CD4-positive, CD25-positive, alpha-beta regulatory T cell (primary cell): Measurements from ENCODE around the gene ATP4A. TPM values are rescaled to one million over a fixed set of nuclear protein-coding genes. Genes with fewer than 3 reads are reported as not detected.

ENCODE experiments used
- ATAC-seq, 2 donors: fragments of 150-1000 bp; cut with Tn5 transposase; one replicate each; pipeline ENCODE4 v1.10.0; 2021; ENCODE audit warnings: low read depth in 2 of 2, moderate number of reproducible peaks in 2 of 2, moderate library complexity in 1 of 2
- DNase-seq, 3 donors: peaks; one replicate each; pipeline versions ENCODE4 v3.0.0 to v3.0.0-alpha.2; 2012 to 2022; ENCODE audit warnings: mixed read lengths in 1 of 3
- H3K27ac ChIP-seq: one replicate; pipeline ENCODE4 v1.7.0; 2013; ENCODE audit warnings: mild to moderate bottlenecking, low read length; ENCODE audit not compliant: insufficient read depth, poor library complexity, severe bottlenecking
- H3K27me3 ChIP-seq: one replicate; pipeline ENCODE4 v1.7.0; 2013; ENCODE audit warnings: low read length; ENCODE audit not compliant: control insufficient read depth, insufficient read depth
- H3K36me3 ChIP-seq: one replicate; pipeline ENCODE4 v1.7.0; 2013; ENCODE audit warnings: mild to moderate bottlenecking, low read length, moderate library complexity; ENCODE audit not compliant: control insufficient read depth, insufficient read depth
- H3K4me1 ChIP-seq: 2 replicates; pipeline ENCODE4 v1.7.0; 2013; ENCODE audit warnings: mild to moderate bottlenecking, low read length; ENCODE audit not compliant: insufficient read depth, control insufficient read depth, poor library complexity, severe bottlenecking
- H3K4me3 ChIP-seq: one replicate; pipeline ENCODE4 v1.7.0; 2013; ENCODE audit warnings: low read depth, mild to moderate bottlenecking, low read length, moderate library complexity
- H3K9me3 ChIP-seq, 2 experiments: 1 replicate in 1 of 2; 2 replicates in 1 of 2; pipeline ENCODE4 v1.7.0; 2013; ENCODE audit warnings: low read length in 2 of 2, mild to moderate bottlenecking in 1 of 2, moderate library complexity in 1 of 2; ENCODE audit not compliant: control insufficient read depth in 2 of 2
- H3K27ac Mint-ChIP-seq, 3 donors: one replicate each; pipeline ENCODE4 v1.8.0; 2020 to 2022; ENCODE audit warnings: mild to moderate bottlenecking in 3 of 3, mixed read lengths in 3 of 3, moderate library complexity in 2 of 3
- H3K27me3 Mint-ChIP-seq: one replicate; pipeline ENCODE4 v1.8.0; 2022; ENCODE audit warnings: mild to moderate bottlenecking, mixed read lengths
- H3K36me3 Mint-ChIP-seq: one replicate; pipeline ENCODE4 v1.8.0; 2020; ENCODE audit warnings: mixed read lengths
- H3K4me1 Mint-ChIP-seq, 4 donors: one replicate each; pipeline ENCODE4 v1.8.0; 2020 to 2022; ENCODE audit warnings: mixed read lengths in 4 of 4, mild to moderate bottlenecking in 1 of 4
- H3K4me3 Mint-ChIP-seq, 4 donors: one replicate each; pipeline ENCODE4 v1.8.0; 2020 to 2022; ENCODE audit warnings: mild to moderate bottlenecking in 4 of 4, mixed read lengths in 4 of 4, moderate library complexity in 3 of 4
- H3K9me3 Mint-ChIP-seq, 7 donors: one replicate each; pipeline ENCODE4 v1.8.0; 2020 to 2022; ENCODE audit warnings: mixed read lengths in 7 of 7, mild to moderate bottlenecking in 3 of 7, moderate library complexity in 2 of 7
- polyA plus RNA-seq, 4 donors: library from polyadenylated mRNA; unstranded; fragments of 300-500 nt; fragmentation: Illumina TruSeq; gene quantifications; one replicate each; pipeline ENCODE4 v1.2.3, GENCODE V29; 2021
- total RNA-seq: library from RNA; stranded (reverse); gene quantifications from one replicate; pipeline ENCODE4 v1.2.3, GENCODE V29; 2022

Gene ATP4A
- total and polyA plus RNA-seq, 5 donors from 2014 or later, result not detected

DNA sequence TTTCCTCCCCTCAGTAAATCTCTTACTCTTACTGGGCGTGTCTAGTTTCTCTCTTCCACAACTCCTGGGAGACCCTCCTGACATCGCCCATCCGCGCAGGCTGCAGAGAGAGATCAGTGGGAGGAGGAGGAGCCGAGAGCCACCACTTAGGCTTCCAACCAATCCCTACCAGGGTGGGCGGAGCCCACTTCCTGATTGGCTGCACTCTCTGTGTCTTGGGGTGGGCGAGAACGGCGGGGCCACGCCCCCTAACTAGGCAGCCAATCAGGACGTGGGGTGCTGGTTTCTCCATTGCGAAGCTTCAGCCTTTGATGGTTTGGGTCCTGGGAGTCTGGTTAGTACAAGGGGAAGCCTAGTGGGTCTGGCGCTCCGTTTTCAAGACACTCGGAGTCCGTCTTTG, 22.4 kb upstream of the ATP4A start, which contains the start of gene PMIS2:
PMIS2 (plus strand) TSS at position 326 of the 400 bp plus-strand sequence. CDS start 87 bp downstream, outside the sequence.
- H3K27ac ChIP-seq, result no peak within 1 kb of the TSS
- no peaks in the 10 kb centered on the region for H3K4me1 Mint-ChIP-seq
- H3K27me3 ChIP-seq, result peaks cover 4% of the 10 kb centered on the region
- no peaks in the 10 kb centered on the region for H3K4me1 ChIP-seq
- H3K4me3 ChIP-seq, result no peak within 1 kb of the TSS
- H3K9me3 Mint-ChIP-seq, result peaks cover 0 to 5% (median 0%) of the 10 kb centered on the region in 7 donors
- DNase-seq (peak in 1 of 3 donors; percentile 28), ATAC-seq (no peak)
- H3K36me3 ChIP-seq, result no peaks in the 10 kb centered on the region
- no peaks in the 10 kb centered on the region for H3K9me3 ChIP-seq
- no peaks in the 10 kb centered on the region for H3K36me3 Mint-ChIP-seq
- H3K27ac Mint-ChIP-seq, result no peak within 1 kb of the TSS
- no peak within 1 kb of the TSS for H3K4me3 Mint-ChIP-seq
- peaks cover 10% of the 10 kb centered on the region for H3K27me3 Mint-ChIP-seq

GRCh38 chr19:35582760-35583159, 19.3 kb upstream of the ATP4A start:
- peaks cover 4% of the 10 kb centered on the region for H3K27me3 ChIP-seq
- H3K27ac ChIP-seq, result no peak overlapping the region
- H3K4me3 ChIP-seq, result no peak overlapping the region
- peaks cover 2% of the 10 kb centered on the region in 2 experiments for H3K9me3 ChIP-seq
- peaks cover 12% of the 10 kb centered on the region for H3K27me3 Mint-ChIP-seq
- H3K9me3 Mint-ChIP-seq, result peaks cover 0 to 6% (median 2%) of the 10 kb centered on the region in 7 donors
- no peak overlapping the region for H3K27ac Mint-ChIP-seq
- H3K4me3 Mint-ChIP-seq, result no peak overlapping the region
- H3K4me1 Mint-ChIP-seq, result no peaks in the 10 kb centered on the region
- H3K4me1 ChIP-seq, result no peaks in the 10 kb centered on the region
- no peaks in the 10 kb centered on the region for H3K36me3 ChIP-seq
- ATAC-seq (no peak), DNase-seq (no peak)
- no peaks in the 10 kb centered on the region for H3K36me3 Mint-ChIP-seq

GRCh38 chr19:35578707-35579106, 15.2 kb upstream of the ATP4A start:
- Histone ChIP-seq H3K36me3 (no peaks in the 10 kb centered on the region), H3K27me3 (no peaks in the 10 kb centered on the region), H3K27ac (no peak overlapping the region), H3K9me3 (peaks cover 20 to 27% of the 10 kb centered on the region in 2 experiments), H3K4me3 (no peak overlapping the region), H3K4me1 (no peaks in the 10 kb centered on the region)
- Mint-ChIP-seq H3K4me3 (no peak overlapping the region), H3K9me3 (peaks cover 0 to 35% (median 15%) of the 10 kb centered on the region in 7 donors), H3K27me3 (peaks cover 4% of the 10 kb centered on the region), H3K27ac (no peak overlapping the region), H3K4me1 (no peaks in the 10 kb centered on the region), H3K36me3 (no peaks in the 10 kb centered on the region)
- DNase-seq, result no peak
- no peak for ATAC-seq

DNA sequence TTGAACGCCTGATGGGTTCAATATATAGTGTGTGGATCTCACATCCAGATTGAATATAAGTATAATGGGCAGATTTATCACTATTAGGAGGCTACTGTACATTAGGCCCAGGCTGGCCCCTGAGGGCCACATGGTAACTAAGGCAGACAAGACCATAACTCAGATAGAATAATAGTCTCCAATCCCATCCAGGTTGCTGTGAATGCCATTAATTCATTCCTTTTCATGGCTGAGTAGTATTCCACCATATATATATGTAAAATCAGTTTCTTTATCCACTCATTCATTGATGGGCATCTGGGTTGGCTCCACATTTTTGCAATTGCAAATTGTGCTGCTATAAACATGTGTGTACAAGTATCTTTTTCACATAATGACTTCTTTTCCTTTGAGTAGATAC, 14.5 kb upstream of the ATP4A start:
- Mint-ChIP-seq H3K4me3 (no peak overlapping the region), H3K9me3 (peaks cover 0 to 35% (median 15%) of the 10 kb centered on the region in 7 donors), H3K4me1 (no peaks in the 10 kb centered on the region), H3K27me3 (peaks cover 6% of the 10 kb centered on the region), H3K36me3 (no peaks in the 10 kb centered on the region), H3K27ac (no peak overlapping the region)
- no peaks in the 10 kb centered on the region for H3K27me3 ChIP-seq
- H3K9me3 ChIP-seq, result peaks cover 20 to 27% of the 10 kb centered on the region in 2 experiments
- ATAC-seq (no peak), DNase-seq (no peak)
- no peak overlapping the region for H3K27ac ChIP-seq
- no peaks in the 10 kb centered on the region for H3K36me3 ChIP-seq
- no peaks in the 10 kb centered on the region for H3K4me1 ChIP-seq
- no peak overlapping the region for H3K4me3 ChIP-seq

DNA sequence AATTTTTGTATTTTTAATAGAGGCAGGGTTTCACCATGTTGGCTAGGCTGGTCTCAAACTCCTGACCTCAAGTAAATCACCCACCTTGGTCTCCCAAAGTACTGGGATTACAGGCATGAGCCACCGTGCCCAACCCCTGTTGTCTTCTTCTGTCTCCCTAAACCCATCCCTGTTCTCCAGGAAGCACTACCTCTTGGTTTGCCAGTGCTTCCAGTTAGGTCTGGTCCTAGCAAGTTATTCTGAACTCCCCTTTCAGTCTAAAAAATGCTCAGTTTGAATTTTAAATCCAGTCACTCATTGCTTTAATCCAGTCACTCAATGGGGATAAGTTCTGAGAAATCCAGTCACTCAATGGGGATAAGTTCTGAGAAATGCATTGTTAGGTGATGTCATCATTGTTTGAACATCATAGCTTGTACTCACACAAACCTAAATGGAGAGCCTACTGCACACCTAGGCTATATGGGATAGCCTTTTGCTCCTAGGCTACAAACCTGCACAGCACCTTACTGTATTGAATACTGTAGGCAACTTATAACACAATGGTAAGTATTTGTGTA, 8.0 kb upstream of the ATP4A start:
- ATAC-seq (no peak), DNase-seq (no peak)
- Histone ChIP-seq H3K36me3 (no peaks in the 10 kb centered on the region), H3K27me3 (no peaks in the 10 kb centered on the region), H3K4me1 (no peaks in the 10 kb centered on the region), H3K4me3 (no peak overlapping the region), H3K9me3 (peaks cover 12 to 15% of the 10 kb centered on the region in 2 experiments), H3K27ac (no peak overlapping the region)
- Mint-ChIP-seq H3K27ac (peak overlapping the region in 1 of 3 donors; percentile 23), H3K9me3 (peaks cover 0 to 19% (median 5%) of the 10 kb centered on the region in 7 donors), H3K4me1 (no peaks in the 10 kb centered on the region), H3K4me3 (no peak overlapping the region), H3K27me3 (peaks cover 28% of the 10 kb centered on the region), H3K36me3 (no peaks in the 10 kb centered on the region)

GRCh38 chr19:35569281-35569781, 5.9 kb upstream of the ATP4A start:
- H3K4me3 Mint-ChIP-seq, result no peak overlapping the region
- no peaks in the 10 kb centered on the region for H3K36me3 ChIP-seq
- no peak overlapping the region for H3K27ac Mint-ChIP-seq
- no peaks in the 10 kb centered on the region for H3K9me3 ChIP-seq
- H3K4me1 Mint-ChIP-seq, result no peaks in the 10 kb centered on the region
- peaks cover 28% of the 10 kb centered on the region for H3K27me3 Mint-ChIP-seq
- no peaks in the 10 kb centered on the region for H3K36me3 Mint-ChIP-seq
- H3K4me3 ChIP-seq, result no peak overlapping the region
- H3K9me3 Mint-ChIP-seq, result peaks cover 0 to 1% (median 0%) of the 10 kb centered on the region in 7 donors
- peaks cover 2% of the 10 kb centered on the region for H3K27me3 ChIP-seq
- ATAC-seq (no peak), DNase-seq (no peak)
- no peak overlapping the region for H3K27ac ChIP-seq
- H3K4me1 ChIP-seq, result no peaks in the 10 kb centered on the region

DNA sequence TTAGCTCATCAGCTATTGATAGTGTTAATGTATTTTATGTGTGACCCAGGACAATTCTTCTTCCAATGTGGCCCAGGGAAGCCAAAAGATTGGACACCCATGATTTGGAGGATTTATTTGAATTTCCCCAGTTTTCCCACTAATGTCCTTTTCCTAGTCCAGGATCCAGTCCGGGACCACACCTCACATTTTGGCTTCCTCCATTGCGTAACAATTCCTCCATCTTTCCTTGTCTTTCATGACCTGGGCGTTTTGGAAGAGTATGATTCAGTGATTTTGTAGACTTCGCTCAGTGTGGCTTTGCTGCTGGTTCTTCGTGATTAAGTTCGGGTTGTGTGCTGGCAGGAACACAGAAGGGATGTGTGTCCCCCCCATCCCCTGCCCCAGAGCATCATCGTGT, 3.3 kb upstream of the ATP4A start:
- Mint-ChIP-seq H3K4me1 (no peaks in the 10 kb centered on the region), H3K36me3 (no peaks in the 10 kb centered on the region), H3K27ac (no peak overlapping the region), H3K4me3 (no peak overlapping the region), H3K27me3 (peaks cover 35% of the 10 kb centered on the region), H3K9me3 (no peaks in the 10 kb centered on the region)
- Histone ChIP-seq H3K4me3 (no peak overlapping the region), H3K27ac (no peak overlapping the region), H3K9me3 (no peaks in the 10 kb centered on the region), H3K27me3 (peaks cover 2% of the 10 kb centered on the region), H3K4me1 (no peaks in the 10 kb centered on the region), H3K36me3 (no peaks in the 10 kb centered on the region)
- ATAC-seq (no peak), DNase-seq (no peak)
